HCT116 (cell line): ENCODE results near the gene PTPN1.

Experiments used
- CTCF ChIP-seq, 3 experiments: fragments of 200-600 bp in 1 of 3; sonication (generic) in 1 of 3; IDR thresholded peaks in 2 of 3; conservative IDR thresholded peaks in 1 of 3; 2 replicates each; pipeline ENCODE4 v1.5.1; 2012 to 2017; ENCODE audit warnings: low read depth in 2 of 3, low read length in 2 of 3, antibody characterized with exemption in 1 of 3, borderline replicate concordance in 1 of 3, control low read depth in 1 of 3, mild to moderate bottlenecking in 1 of 3, mixed read lengths in 1 of 3, mixed run types in 1 of 3, moderate library complexity in 1 of 3; ENCODE audit not compliant: insufficient read depth in 1 of 3
- EZH2 ChIP-seq: fragments of 200-600 bp; sonication (generic); IDR thresholded peaks from 2 replicates; pipeline ENCODE4 v1.6.1; 2017; ENCODE audit warnings: antibody characterized with exemption, mixed run types
- POLR2AphosphoS5 ChIP-seq: IDR thresholded peaks from 2 replicates; pipeline ENCODE4 v1.6.1; 2011; ENCODE audit warnings: mild to moderate bottlenecking, low read depth, low read length, moderate library complexity

GRCh38 chr20:50627747-50628146, 117.6 kb downstream of the PTPN1 start:
- no peak for TF ChIP-seq CTCF (IDR thresholded peaks at IDR 0.05 in 2 of 3, conservative IDR thresholded peaks at IDR 0.05 in 1 of 3; ENCODE audit: borderline replicate concordance in 1 of 3, insufficient read depth in 1 of 3, low read depth in 2 of 3, low read length in 2 of 3)
- TF ChIP-seq EZH2: no peak
- TF ChIP-seq POLR2AphosphoS5: no peak
